Rectal smooth muscle tissue (tissue), 1 donor: Measurements from ENCODE around the gene TP53I13.

Source experiments
- H3K27ac ChIP-seq: one replicate; pipeline ENCODE4 v1.7.0; 2013; ENCODE audit warnings: low read depth, low read length, inconsistent platforms
- H3K27me3 ChIP-seq: one replicate; pipeline ENCODE4 v1.7.0; 2013; ENCODE audit warnings: low read length; ENCODE audit not compliant: control insufficient read depth, insufficient read depth
- H3K36me3 ChIP-seq: one replicate; pipeline ENCODE4 v1.7.0; 2013; ENCODE audit warnings: low read length; ENCODE audit not compliant: control insufficient read depth, insufficient read depth
- H3K4me1 ChIP-seq: one replicate; pipeline ENCODE4 v1.7.0; 2013; ENCODE audit warnings: low read length; ENCODE audit not compliant: control insufficient read depth, insufficient read depth
- H3K4me3 ChIP-seq: one replicate; pipeline ENCODE4 v1.7.0; 2013; ENCODE audit warnings: low read length
- H3K9ac ChIP-seq: one replicate; pipeline ENCODE4 v1.7.0; 2013; ENCODE audit warnings: low read length

The TP53I13 gene

GRCh38 chr17:29559640-29560039 lies 8.9 kb upstream of the TP53I13 start:
- Histone ChIP-seq H3K9ac (no peak overlapping the region), H3K27me3 (no peaks in the 10 kb centered on the region), H3K4me1 (peaks cover 2% of the 10 kb centered on the region), H3K27ac (no peak overlapping the region), H3K4me3 (no peak overlapping the region), H3K36me3 (peaks cover 5% of the 10 kb centered on the region)

- Histone ChIP-seq H3K36me3 (peaks cover 5% of the 10 kb centered on the region), H3K4me3 (no peak overlapping the region)
These were observed 8.2 kb upstream of the TP53I13 start for GRCh38 chr17:29560316-29560715.

GRCh38 chr17:29561554-29562517 lies 6.7 kb upstream of the TP53I13 start:
- Histone ChIP-seq H3K27ac (no peak overlapping the region), H3K27me3 (no peaks in the 10 kb centered on the region), H3K36me3 (peaks cover 5% of the 10 kb centered on the region), H3K4me3 (no peak overlapping the region), H3K4me1 (peaks cover 2% of the 10 kb centered on the region), H3K9ac (no peak overlapping the region)

More at GRCh38 chr17:29560316-29560715, 8.2 kb upstream of the TP53I13 start:
- H3K27me3 ChIP-seq, result no peaks in the 10 kb centered on the region
- H3K27ac ChIP-seq, result no peak overlapping the region
- peaks cover 2% of the 10 kb centered on the region for H3K4me1 ChIP-seq
- no peak overlapping the region for H3K9ac ChIP-seq

- Histone ChIP-seq H3K4me3 (no peak overlapping the region), H3K36me3 (peaks cover 5% of the 10 kb centered on the region), H3K9ac (no peak overlapping the region), H3K4me1 (peaks cover 2% of the 10 kb centered on the region), H3K27ac (no peak overlapping the region), H3K27me3 (no peaks in the 10 kb centered on the region)
These were observed 5.9 kb upstream of the TP53I13 start for GRCh38 chr17:29562615-29563014.

- H3K27ac ChIP-seq, result no peak overlapping the region
- H3K27me3 ChIP-seq, result no peaks in the 10 kb centered on the region
- H3K9ac ChIP-seq, result no peak overlapping the region
- peaks cover 2% of the 10 kb centered on the region for H3K4me1 ChIP-seq
- H3K36me3 ChIP-seq, result peaks cover 5% of the 10 kb centered on the region
- no peak overlapping the region for H3K4me3 ChIP-seq
These were observed 4.7 kb upstream of the TP53I13 start for GRCh38 chr17:29563816-29564215.

- peak overlapping the region; percentile 60 for H3K4me3 ChIP-seq
- no peak overlapping the region for H3K27ac ChIP-seq
- no peaks in the 10 kb centered on the region for H3K27me3 ChIP-seq
- H3K36me3 ChIP-seq, result peaks cover 5% of the 10 kb centered on the region
- H3K9ac ChIP-seq, result peak overlapping the region; percentile 26
- peaks cover 10% of the 10 kb centered on the region for H3K4me1 ChIP-seq
These were observed 2.6 kb upstream of the TP53I13 start for GRCh38 chr17:29565643-29566472.

- peaks cover 8% of the 10 kb centered on the region for H3K36me3 ChIP-seq
- peak within 1 kb of the TSS; percentile 70 for H3K27ac ChIP-seq
- H3K9ac ChIP-seq, result peak within 1 kb of the TSS; percentile 58
- H3K4me1 ChIP-seq, result peaks cover 9% of the 10 kb centered on the region
- H3K4me3 ChIP-seq, result peak within 1 kb of the TSS; percentile 88
- H3K27me3 ChIP-seq, result no peaks in the 10 kb centered on the region
These were observed 1.8 kb upstream of the TP53I13 start, which contains the start of gene ABHD15 for GRCh38 chr17:29566473-29567303. TSS of gene ABHD15 (minus strand) at chr17:29567037. CDS start at chr17:29566966, 71 bp downstream.

- peaks cover 6% of the 10 kb centered on the region for H3K36me3 ChIP-seq
- H3K4me3 ChIP-seq, result peak overlapping the region; percentile 88
- H3K27me3 ChIP-seq, result no peaks in the 10 kb centered on the region
- H3K27ac ChIP-seq, result peak overlapping the region; percentile 70
- H3K4me1 ChIP-seq, result peaks cover 10% of the 10 kb centered on the region
- H3K9ac ChIP-seq, result peak overlapping the region; percentile 58
These were observed 1.3 kb upstream of the TP53I13 start for GRCh38 chr17:29567304-29567553.

GRCh38 chr17:29567554-29568330 lies 759 bp upstream of the TP53I13 start:
- Histone ChIP-seq H3K4me1 (peaks cover 11% of the 10 kb centered on the region), H3K27me3 (no peaks in the 10 kb centered on the region), H3K4me3 (peak overlapping the region; percentile 88), H3K27ac (peak overlapping the region; percentile 70), H3K9ac (peak overlapping the region; percentile 58), H3K36me3 (peaks cover 3% of the 10 kb centered on the region)

- Histone ChIP-seq H3K27me3 (no peaks in the 10 kb centered on the region), H3K9ac (peak overlapping the region; percentile 61), H3K4me1 (peaks cover 11% of the 10 kb centered on the region), H3K4me3 (peak overlapping the region; percentile 82), H3K27ac (peak overlapping the region; percentile 78), H3K36me3 (peaks cover 3% of the 10 kb centered on the region)
These were observed 897 bp downstream of the TP53I13 start for GRCh38 chr17:29569245-29569950.

- Histone ChIP-seq H3K9ac (no peak overlapping the region), H3K4me3 (no peak overlapping the region), H3K4me1 (peaks cover 11% of the 10 kb centered on the region), H3K27me3 (no peaks in the 10 kb centered on the region), H3K36me3 (peaks cover 12% of the 10 kb centered on the region), H3K27ac (no peak overlapping the region)
These were observed 2.0 kb downstream of the TP53I13 start for GRCh38 chr17:29570521-29570920.
